ENCODE data around the gene PCAT7. TPM values are rescaled to one million over a fixed set of nuclear protein-coding genes. Genes with fewer than 3 reads are reported as not detected.

PCAT7 gene
- total RNA-seq, 1 experiment from 2014 or later = 3.8 TPM

DNA sequence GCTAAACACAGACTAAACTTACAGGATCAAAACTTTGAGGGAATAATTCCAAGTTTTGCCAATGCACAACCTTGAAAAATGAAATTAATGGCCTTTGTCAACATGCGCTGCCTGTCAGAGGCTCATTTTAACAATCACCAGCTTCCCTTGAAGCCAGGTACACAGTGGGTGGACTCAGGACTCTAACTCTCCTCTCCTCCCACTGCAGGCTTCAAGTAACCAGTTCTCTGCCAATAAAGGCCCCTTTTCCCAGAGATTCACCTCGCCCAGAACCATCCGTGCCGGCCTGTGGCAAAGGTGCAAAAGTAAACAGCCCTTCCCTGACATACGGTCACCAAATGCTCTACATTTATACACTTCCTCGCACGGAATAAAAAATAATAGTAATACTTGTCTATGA is 57.2 kb downstream of the PCAT7 start:
- Histone ChIP-seq H3K36me3 (ENCODE audit: low read depth) (peaks cover 14% of the 10 kb centered on the region), H3K9me3 (ENCODE audit: insufficient read depth, low read depth) (no peaks in the 10 kb centered on the region), H3K4me1 (replicated peaks; ENCODE audit: insufficient read depth) (no peaks in the 10 kb centered on the region), H4K20me1 (ENCODE audit: insufficient read depth) (no peaks in the 10 kb centered on the region), H3K27ac (no peak overlapping the region), H3K27me3 (ENCODE audit: insufficient read depth, low read depth) (no peaks in the 10 kb centered on the region), H3K9me2 (ENCODE audit: insufficient read depth) (no peaks in the 10 kb centered on the region), H3F3A (ENCODE audit: insufficient read depth, low read depth) (peaks cover 5% of the 10 kb centered on the region; the same call in 1 of the 2 replicates), H3K4me2 (no peak overlapping the region), H2AFZ (no peak overlapping the region), H3K4me3 (no peak overlapping the region), H3K79me2 (ENCODE audit: low read depth) (no peaks in the 10 kb centered on the region)
- intact Hi-C loops (cut with micrococcal nuclease; ENCODE audit: unreplicated experiment) = no loop called here
- no peak for DNase-seq
- CTCF ChIA-PET = interaction anchor here (1.1 kb wide), 1 partner anchor 556 kb away, joined by 3 read pairs; no protein-coding TSS in a partner anchor
- POLR2A ChIA-PET (ENCODE audit: unreplicated experiment) = no interaction called here
- no TSS peak for BruUV-seq (replicated peaks)
- TF ChIP-seq EZH2 (IDR thresholded peaks at IDR 0.05; ENCODE audit: low read depth) = no peak
- TF ChIP-seq, protein P1, sequence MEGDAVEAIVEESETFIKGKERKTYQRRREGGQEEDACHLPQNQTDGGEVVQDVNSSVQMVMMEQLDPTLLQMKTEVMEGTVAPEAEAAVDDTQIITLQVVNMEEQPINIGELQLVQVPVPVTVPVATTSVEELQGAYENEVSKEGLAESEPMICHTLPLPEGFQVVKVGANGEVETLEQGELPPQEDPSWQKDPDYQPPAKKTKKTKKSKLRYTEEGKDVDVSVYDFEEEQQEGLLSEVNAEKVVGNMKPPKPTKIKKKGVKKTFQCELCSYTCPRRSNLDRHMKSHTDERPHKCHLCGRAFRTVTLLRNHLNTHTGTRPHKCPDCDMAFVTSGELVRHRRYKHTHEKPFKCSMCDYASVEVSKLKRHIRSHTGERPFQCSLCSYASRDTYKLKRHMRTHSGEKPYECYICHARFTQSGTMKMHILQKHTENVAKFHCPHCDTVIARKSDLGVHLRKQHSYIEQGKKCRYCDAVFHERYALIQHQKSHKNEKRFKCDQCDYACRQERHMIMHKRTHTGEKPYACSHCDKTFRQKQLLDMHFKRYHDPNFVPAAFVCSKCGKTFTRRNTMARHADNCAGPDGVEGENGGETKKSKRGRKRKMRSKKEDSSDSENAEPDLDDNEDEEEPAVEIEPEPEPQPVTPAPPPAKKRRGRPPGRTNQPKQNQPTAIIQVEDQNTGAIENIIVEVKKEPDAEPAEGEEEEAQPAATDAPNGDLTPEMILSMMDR (conservative IDR thresholded peaks at IDR 0.05) = no peak

DNA sequence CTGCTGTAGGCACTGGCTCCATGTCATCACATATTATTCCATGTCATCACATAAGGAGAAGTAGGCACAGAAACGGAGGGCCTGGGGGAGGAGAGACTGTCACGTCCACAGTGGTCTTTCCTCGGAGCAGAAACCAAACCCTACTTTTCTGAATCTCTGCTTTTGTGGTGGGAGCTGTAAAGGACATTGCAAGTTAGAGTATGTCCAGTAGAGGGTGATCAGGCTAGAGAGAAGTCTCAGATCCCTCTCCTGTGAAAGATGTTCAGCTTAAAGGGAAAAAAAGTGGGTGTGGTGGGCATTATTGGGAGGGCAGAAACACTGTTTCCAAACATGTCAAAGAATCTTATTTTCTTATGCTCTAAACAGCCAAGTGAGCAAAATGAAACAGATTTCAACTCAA is 58.1 kb downstream of the PCAT7 start:
- Histone ChIP-seq H3K9me2 (ENCODE audit: insufficient read depth) (no peaks in the 10 kb centered on the region), H4K20me1 (ENCODE audit: insufficient read depth) (no peaks in the 10 kb centered on the region), H3K27me3 (ENCODE audit: insufficient read depth, low read depth) (no peaks in the 10 kb centered on the region), H2AFZ (no peak overlapping the region), H3K36me3 (ENCODE audit: low read depth) (peaks cover 23% of the 10 kb centered on the region), H3K4me2 (no peak overlapping the region), H3K79me2 (ENCODE audit: low read depth) (no peaks in the 10 kb centered on the region), H3K9me3 (ENCODE audit: insufficient read depth, low read depth) (no peaks in the 10 kb centered on the region), H3K4me3 (no peak overlapping the region), H3F3A (ENCODE audit: insufficient read depth, low read depth) (peaks cover 14% of the 10 kb centered on the region; the same call in 1 of the 2 replicates), H3K27ac (no peak overlapping the region), H3K4me1 (replicated peaks; ENCODE audit: insufficient read depth) (no peaks in the 10 kb centered on the region)
- no TSS peak for BruUV-seq (replicated peaks)
- TF ChIP-seq, protein P1 (conservative IDR thresholded peaks at IDR 0.05) = peak; percentile 33; the same call in 1 of the 2 replicates
- no peak for TF ChIP-seq EZH2 (IDR thresholded peaks at IDR 0.05; ENCODE audit: low read depth)
- intact Hi-C loops (cut with micrococcal nuclease; ENCODE audit: unreplicated experiment) = no loop called here
- CTCF ChIA-PET = interaction anchor here (1.1 kb wide), 1 partner anchor 555 kb away, joined by 3 read pairs; no protein-coding TSS in a partner anchor
- no peak for DNase-seq
- POLR2A ChIA-PET (ENCODE audit: unreplicated experiment) = no interaction called here

GRCh38 chr9:94619026-94619425 is 64.1 kb downstream of the PCAT7 start:
- no TSS peak for BruUV-seq (replicated peaks)
- Histone ChIP-seq H3K9me2 (ENCODE audit: insufficient read depth) (no peaks in the 10 kb centered on the region), H2AFZ (no peak overlapping the region), H3K4me2 (no peak overlapping the region), H3K27ac (no peak overlapping the region), H3K36me3 (ENCODE audit: low read depth) (peaks cover 21% of the 10 kb centered on the region), H3K4me1 (replicated peaks; ENCODE audit: insufficient read depth) (no peaks in the 10 kb centered on the region), H3K27me3 (ENCODE audit: insufficient read depth, low read depth) (no peaks in the 10 kb centered on the region), H3K4me3 (no peak overlapping the region), H3K79me2 (ENCODE audit: low read depth) (no peaks in the 10 kb centered on the region), H4K20me1 (ENCODE audit: insufficient read depth) (no peaks in the 10 kb centered on the region; the same call in 1 of the 2 replicates), H3K9me3 (ENCODE audit: insufficient read depth, low read depth) (no peaks in the 10 kb centered on the region), H3F3A (ENCODE audit: insufficient read depth, low read depth) (peaks cover 10% of the 10 kb centered on the region; the same call in 1 of the 2 replicates)
- ChIA-PET POLR2A (ENCODE audit: unreplicated experiment) (no interaction called here), CTCF (no interaction called here)
- intact Hi-C loops (cut with micrococcal nuclease; ENCODE audit: unreplicated experiment) = no loop called here
- TF ChIP-seq, protein P1 (conservative IDR thresholded peaks at IDR 0.05) = no peak
- no peak for TF ChIP-seq EZH2 (IDR thresholded peaks at IDR 0.05; ENCODE audit: low read depth)
- no peak for DNase-seq

Other genes starting within 250 kb of the PCAT7 start
- gene NUTM2F, start 226.4 kb upstream of the PCAT7 start, total RNA-seq (2021) = 0.15 TPM in 1 of 2 replicates, not detected in the other
- gene FBP2, start 38.7 kb downstream of the PCAT7 start, total RNA-seq (2021) = not detected in 2 replicates
- gene FBP1, start 84.4 kb downstream of the PCAT7 start, total RNA-seq (2021) = 34.9 and 35.0 TPM in 2 replicates
- gene AOPEP, start 171.6 kb downstream of the PCAT7 start, total RNA-seq (2021) = 90.0 and 135 TPM in 2 replicates